Urinary bladder (tissue), 4 donors: ENCODE results near the gene PASK. TPM values are rescaled to one million over a fixed set of nuclear protein-coding genes. Genes with fewer than 3 reads are reported as not detected.
"Not testable (repeated sequence)": the region's sequence is repeated elsewhere in the genome, so short reads cannot be mapped to it uniquely, and the experiment has no call there.

ENCODE experiments used
- DNase-seq: peaks from one replicate; pipeline ENCODE4 v3.0.0-alpha.2; 2015; ENCODE audit errors: extremely low spot score
- H3K27ac ChIP-seq: one replicate; pipeline ENCODE4 v1.5.1; 2013; ENCODE audit warnings: low read depth, mild to moderate bottlenecking, moderate library complexity
- H3K36me3 ChIP-seq: one replicate; pipeline ENCODE4 v1.6.1; 2013; ENCODE audit warnings: mild to moderate bottlenecking, moderate library complexity; ENCODE audit not compliant: insufficient read depth
- H3K4me1 ChIP-seq: one replicate; pipeline ENCODE4 v1.6.1; 2013; ENCODE audit warnings: mild to moderate bottlenecking, moderate library complexity; ENCODE audit not compliant: insufficient read depth
- H3K4me3 ChIP-seq: one replicate; pipeline ENCODE4 v1.5.1; 2013; ENCODE audit warnings: low read depth, low read length
- WGBS: extraction: QIAGEN DNeasy Blood & Tissue Kit; methylation state at CpG from one replicate; pipeline ENCODE4 v1.1.7; 2013; 5-methylcytosine and 5-hydroxymethylcytosine counted together
- polyA plus RNA-seq: library from polyadenylated mRNA; stranded (reverse); fragments of 200-250 nt; gene quantifications from one replicate; pipeline ENCODE4 v1.2.3, GENCODE V29; 2013
- total RNA-seq: library from RNA; depleted of rRNA; stranded (reverse); fragments of >200 nt; gene quantifications from one replicate; pipeline ENCODE4 v1.2.3, GENCODE V29; 2014
- donor health status: healthy with polysubstance abuse.
- donor health status: healthy.

PASK gene
- 4.8 TPM for total RNA-seq
- 3.6 TPM for polyA plus RNA-seq

- 1% methylated on average over 88 of the region's 88 CpGs for WGBS
- Histone ChIP-seq H3K4me3 (peak within 1 kb of the TSS; percentile 81), H3K4me1 (no peaks in the 10 kb centered on the region), H3K27ac (no peak within 1 kb of the TSS), H3K36me3 (no peaks in the 10 kb centered on the region)
- peak; percentile 89 for DNase-seq
Measured at GRCh38 chr2:241148891-241149674, at the start of gene PASK. Gene PASK, minus strand, starts transcription at chr2:241149472. Its CDS starts 6,440 bp downstream, at chr2:241143032.

- H3K4me1 ChIP-seq, result no peaks in the 10 kb centered on the region
- no peak overlapping the region for H3K4me3 ChIP-seq
- 78% methylated on average over 27 of the region's 27 CpGs for WGBS
- DNase-seq, result no peak
- H3K27ac ChIP-seq, result no peak overlapping the region
- no peaks in the 10 kb centered on the region for H3K36me3 ChIP-seq
Measured at GRCh38 chr2:241198381-241199279, 49.4 kb upstream of the PASK start.

- DNase-seq, result no peak
- no peak overlapping the region for H3K27ac ChIP-seq
Measured at GRCh38 chr2:241197947-241198346, 48.7 kb upstream of the PASK start.

GRCh38 chr2:241197246-241197645 is 48.0 kb upstream of the PASK start:
- not testable (repeated sequence) for H3K36me3 ChIP-seq, DNase-seq
- WGBS, result 95% methylated on average over 14 of the region's 14 CpGs

More at GRCh38 chr2:241197947-241198346, 48.7 kb upstream of the PASK start:
- Histone ChIP-seq H3K4me1 (no peaks in the 10 kb centered on the region), H3K36me3 (no peaks in the 10 kb centered on the region), H3K4me3 (no peak overlapping the region)
- WGBS, result 87% methylated on average over 6 of the region's 6 CpGs

GRCh38 chr2:241195506-241196130 is 46.3 kb upstream of the PASK start:
- 83% methylated on average over 18 of the region's 18 CpGs for WGBS
- no peaks in the 10 kb centered on the region for H3K36me3 ChIP-seq
- H3K27ac ChIP-seq, result no peak overlapping the region
- H3K4me3 ChIP-seq, result no peak overlapping the region
- no peaks in the 10 kb centered on the region for H3K4me1 ChIP-seq
- DNase-seq, result no peak

More at GRCh38 chr2:241197246-241197645, 48.0 kb upstream of the PASK start:
- H3K4me1 ChIP-seq, H3K27ac ChIP-seq, H3K4me3 ChIP-seq: not testable (repeated sequence)

- no peak overlapping the region for H3K4me3 ChIP-seq
- H3K4me1 ChIP-seq, result no peaks in the 10 kb centered on the region
- H3K36me3 ChIP-seq, result no peaks in the 10 kb centered on the region
- 63% methylated on average over 9 of the region's 9 CpGs for WGBS
- no peak overlapping the region for H3K27ac ChIP-seq
- no peak for DNase-seq
Measured at GRCh38 chr2:241194811-241195210, 45.5 kb upstream of the PASK start.

GRCh38 chr2:241193271-241193670 is 44.0 kb upstream of the PASK start:
- Histone ChIP-seq H3K36me3 (no peaks in the 10 kb centered on the region), H3K4me3 (no peak overlapping the region), H3K4me1 (no peaks in the 10 kb centered on the region), H3K27ac (no peak overlapping the region)
- 73% methylated on average over 8 of the region's 8 CpGs for WGBS
- DNase-seq, result no peak

- H3K36me3 ChIP-seq, result no peaks in the 10 kb centered on the region
- 77% methylated on average over 14 of the region's 14 CpGs for WGBS
- no peak overlapping the region for H3K4me3 ChIP-seq
- no peak for DNase-seq
- no peaks in the 10 kb centered on the region for H3K4me1 ChIP-seq
- H3K27ac ChIP-seq, result no peak overlapping the region
Measured at GRCh38 chr2:241191081-241191480, 41.8 kb upstream of the PASK start.

GRCh38 chr2:241190291-241190981 is 41.2 kb upstream of the PASK start:
- 90% methylated on average over 19 of the region's 19 CpGs for WGBS
- H3K27ac ChIP-seq, result no peak overlapping the region

GRCh38 chr2:241189856-241190201 is 40.6 kb upstream of the PASK start:
- DNase-seq, result no peak
- no peaks in the 10 kb centered on the region for H3K36me3 ChIP-seq
- H3K27ac ChIP-seq, result no peak overlapping the region
- H3K4me1 ChIP-seq, result no peaks in the 10 kb centered on the region
- no peak overlapping the region for H3K4me3 ChIP-seq
- 86% methylated on average over 15 of the region's 15 CpGs for WGBS

More at GRCh38 chr2:241190291-241190981, 41.2 kb upstream of the PASK start:
- no peak overlapping the region for H3K4me3 ChIP-seq
- no peaks in the 10 kb centered on the region for H3K4me1 ChIP-seq
- H3K36me3 ChIP-seq, result no peaks in the 10 kb centered on the region
- no peak for DNase-seq

GRCh38 chr2:241189093-241189855 is 40.0 kb upstream of the PASK start:
- Histone ChIP-seq H3K4me1 (no peaks in the 10 kb centered on the region), H3K4me3 (no peak overlapping the region), H3K36me3 (no peaks in the 10 kb centered on the region), H3K27ac (no peak overlapping the region)
- WGBS, result 91% methylated on average over 32 of the region's 32 CpGs
- no peak for DNase-seq

- Histone ChIP-seq H3K4me3 (no peak within 1 kb of the TSS), H3K27ac (no peak within 1 kb of the TSS), H3K36me3 (no peaks in the 10 kb centered on the region), H3K4me1 (no peaks in the 10 kb centered on the region)
- DNase-seq, result no peak
- 67% methylated on average over 21 of the region's 21 CpGs for WGBS
Measured at GRCh38 chr2:241188361-241189092, 39.3 kb upstream of the PASK start, which contains the start of gene ANO7. Gene ANO7, plus strand, starts transcription at chr2:241188677. Its CDS starts 1,387 bp downstream, at chr2:241190064.
